Measurements from ENCODE around the gene TWNK. TPM values are rescaled to one million over a fixed set of nuclear protein-coding genes. Genes with fewer than 3 reads are reported as not detected.
A peak's percentile ranks its signal among the peaks of the same experiment; 100 is the strongest.

Gene TWNK
- total and polyA plus RNA-seq, 11 donors = 4.7 to 9.5 (median 5.8) TPM

DNA sequence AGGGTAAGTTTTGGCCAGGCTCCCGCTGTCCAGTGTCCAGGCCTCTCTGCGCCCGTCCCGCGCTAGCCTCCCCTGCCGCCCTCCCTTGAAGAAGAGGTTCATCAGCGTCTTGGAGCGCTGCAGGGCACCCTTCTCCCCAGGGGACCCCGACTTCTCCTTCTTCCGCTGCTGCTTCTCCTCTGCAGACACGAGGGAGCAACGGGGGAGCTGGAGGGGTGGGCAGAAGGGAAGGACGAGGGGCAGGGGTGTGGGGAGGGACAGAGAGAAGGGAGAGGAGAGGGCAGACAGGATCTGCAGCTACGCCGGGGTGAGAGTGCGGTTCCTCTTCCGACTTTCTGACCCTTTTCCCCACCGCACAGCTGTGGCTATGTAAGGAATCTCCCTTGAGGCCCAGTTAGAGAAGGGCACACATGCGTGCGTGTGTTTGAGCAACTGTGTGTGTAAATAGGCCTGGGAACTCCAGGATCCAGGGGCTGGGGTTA, 30.8 kb downstream of the TWNK start:
- DNase-seq (no peak), ATAC-seq (peak in 1 of 4 donors; percentile 2)
- whole genome bisulfite sequencing, 4 donors = 53 to 67% (median 59%) methylated on average over 19 to 20 of the region's 20 CpGs
- H3K27ac ChIP-seq = peak overlapping the region in 2 of 12 donors; percentile 44 to 45
- peaks cover 0 to 17% (median 3%) of the 10 kb centered on the region in 9 donors for H3K27me3 ChIP-seq
- no peak overlapping the region for H3K4me3 ChIP-seq
- H3K36me3 ChIP-seq = no peaks in the 10 kb centered on the region
- intact Hi-C loops (cut with DNase I) = no loop called here
- peaks cover 0 to 25% (median 11%) of the 10 kb centered on the region in 12 donors for H3K4me1 ChIP-seq
- TF ChIP-seq, protein P1, sequence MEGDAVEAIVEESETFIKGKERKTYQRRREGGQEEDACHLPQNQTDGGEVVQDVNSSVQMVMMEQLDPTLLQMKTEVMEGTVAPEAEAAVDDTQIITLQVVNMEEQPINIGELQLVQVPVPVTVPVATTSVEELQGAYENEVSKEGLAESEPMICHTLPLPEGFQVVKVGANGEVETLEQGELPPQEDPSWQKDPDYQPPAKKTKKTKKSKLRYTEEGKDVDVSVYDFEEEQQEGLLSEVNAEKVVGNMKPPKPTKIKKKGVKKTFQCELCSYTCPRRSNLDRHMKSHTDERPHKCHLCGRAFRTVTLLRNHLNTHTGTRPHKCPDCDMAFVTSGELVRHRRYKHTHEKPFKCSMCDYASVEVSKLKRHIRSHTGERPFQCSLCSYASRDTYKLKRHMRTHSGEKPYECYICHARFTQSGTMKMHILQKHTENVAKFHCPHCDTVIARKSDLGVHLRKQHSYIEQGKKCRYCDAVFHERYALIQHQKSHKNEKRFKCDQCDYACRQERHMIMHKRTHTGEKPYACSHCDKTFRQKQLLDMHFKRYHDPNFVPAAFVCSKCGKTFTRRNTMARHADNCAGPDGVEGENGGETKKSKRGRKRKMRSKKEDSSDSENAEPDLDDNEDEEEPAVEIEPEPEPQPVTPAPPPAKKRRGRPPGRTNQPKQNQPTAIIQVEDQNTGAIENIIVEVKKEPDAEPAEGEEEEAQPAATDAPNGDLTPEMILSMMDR (IDR thresholded peaks at IDR 0.05) = no peak
- TF ChIP-seq POLR2A (IDR thresholded peaks at IDR 0.05) = no peak
- H3K9me3 ChIP-seq = no peaks in the 10 kb centered on the region

DNA sequence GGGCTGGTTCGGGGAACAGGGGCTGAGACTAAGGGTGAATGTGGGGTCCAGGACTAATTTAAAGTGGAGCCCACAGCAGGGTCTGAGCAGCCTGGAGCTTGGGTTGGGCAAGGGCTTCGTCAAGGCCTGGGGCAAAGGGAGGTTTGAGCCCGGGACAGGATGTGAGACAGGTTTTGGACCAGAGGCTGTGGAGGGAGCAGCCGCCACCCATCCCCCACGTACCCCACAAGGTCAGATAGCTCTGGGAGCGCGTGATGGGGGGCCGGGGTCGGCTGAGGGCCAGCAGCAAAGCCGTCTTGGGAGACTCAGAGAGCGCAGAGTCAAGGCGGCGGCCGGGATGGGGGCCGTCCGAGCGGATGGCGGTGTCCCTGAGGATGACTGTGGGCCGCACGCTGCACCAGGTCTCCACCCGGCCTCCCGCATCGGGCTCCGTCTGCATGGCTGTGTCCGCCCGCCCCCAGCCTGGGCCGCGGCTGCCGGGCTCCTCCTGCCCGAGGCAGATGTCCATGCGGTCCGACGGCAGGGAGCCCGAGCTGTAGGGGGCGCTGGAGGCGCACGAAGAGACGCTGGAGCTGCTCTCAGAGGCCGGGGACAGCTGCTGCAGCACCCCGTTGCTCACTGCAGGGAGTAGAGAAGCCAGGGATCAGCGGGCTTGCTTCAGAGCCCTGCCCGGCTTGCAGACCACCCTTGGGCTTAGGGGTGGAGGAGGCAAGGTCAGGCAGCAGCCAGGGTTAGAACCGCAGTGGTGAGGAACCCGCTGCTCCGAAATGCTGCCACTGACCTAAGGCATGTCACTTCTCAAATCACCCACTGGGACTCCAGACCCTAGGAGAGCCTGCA, 31.5 kb downstream of the TWNK start:
- peaks cover 0 to 17% (median 3%) of the 10 kb centered on the region in 9 donors for H3K27me3 ChIP-seq
- H3K9me3 ChIP-seq = no peaks in the 10 kb centered on the region
- WGBS, 4 donors = 18 to 39% (median 20%) methylated on average over 22 to 45 of the region's 45 CpGs
- no peaks in the 10 kb centered on the region for H3K36me3 ChIP-seq
- intact Hi-C loops (cut with DNase I) = no loop called here
- peak; percentile 76 to 92 (median 86) for DNase-seq
- no peak for TF ChIP-seq POLR2A (IDR thresholded peaks at IDR 0.05)
- TF ChIP-seq, protein P1 (IDR thresholded peaks at IDR 0.05) = peak; percentile 56 to 86 (median 72)
- peak overlapping the region in 4 of 12 donors; percentile 0 to 25 (median 14) for H3K4me3 ChIP-seq
- peaks cover 0 to 19% (median 7%) of the 10 kb centered on the region in 12 donors for H3K4me1 ChIP-seq
- ATAC-seq = peak; percentile 35 to 84 (median 73)
- peak overlapping the region in 3 of 12 donors; percentile 8 to 45 (median 44) for H3K27ac ChIP-seq

DNA sequence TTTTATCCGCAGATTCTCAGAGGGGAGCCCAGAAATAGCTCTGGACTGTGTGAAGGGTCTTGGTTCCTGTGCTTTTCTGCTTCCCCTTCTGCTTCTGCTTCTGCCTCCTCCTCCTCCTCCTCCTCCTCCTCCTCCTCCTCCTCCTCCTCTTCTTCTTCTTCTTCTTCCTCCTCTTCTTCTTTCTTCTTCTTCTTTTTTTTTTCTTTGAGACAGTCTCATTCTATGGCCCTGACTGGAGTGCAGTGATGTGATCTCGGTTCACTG, 32.0 kb downstream of the TWNK start:
- no peaks in the 10 kb centered on the region for H3K9me3 ChIP-seq
- H3K4me3 ChIP-seq = peak overlapping the region in 1 of 12 donors; percentile 25
- DNase-seq (no peak), ATAC-seq (no peak)
- 41 to 50% (median 47%) methylated on average over 2 of the region's 2 CpGs for WGBS, 4 donors
- H3K27ac ChIP-seq = no peak overlapping the region
- H3K36me3 ChIP-seq = no peaks in the 10 kb centered on the region
- peaks cover 0 to 15% (median 6%) of the 10 kb centered on the region in 12 donors for H3K4me1 ChIP-seq
- peaks cover 0 to 17% (median 3%) of the 10 kb centered on the region in 9 donors for H3K27me3 ChIP-seq
- intact Hi-C loops (cut with DNase I) = no loop called here
- TF ChIP-seq, protein P1 (IDR thresholded peaks at IDR 0.05) = no peak
- TF ChIP-seq POLR2A (IDR thresholded peaks at IDR 0.05) = no peak

DNA sequence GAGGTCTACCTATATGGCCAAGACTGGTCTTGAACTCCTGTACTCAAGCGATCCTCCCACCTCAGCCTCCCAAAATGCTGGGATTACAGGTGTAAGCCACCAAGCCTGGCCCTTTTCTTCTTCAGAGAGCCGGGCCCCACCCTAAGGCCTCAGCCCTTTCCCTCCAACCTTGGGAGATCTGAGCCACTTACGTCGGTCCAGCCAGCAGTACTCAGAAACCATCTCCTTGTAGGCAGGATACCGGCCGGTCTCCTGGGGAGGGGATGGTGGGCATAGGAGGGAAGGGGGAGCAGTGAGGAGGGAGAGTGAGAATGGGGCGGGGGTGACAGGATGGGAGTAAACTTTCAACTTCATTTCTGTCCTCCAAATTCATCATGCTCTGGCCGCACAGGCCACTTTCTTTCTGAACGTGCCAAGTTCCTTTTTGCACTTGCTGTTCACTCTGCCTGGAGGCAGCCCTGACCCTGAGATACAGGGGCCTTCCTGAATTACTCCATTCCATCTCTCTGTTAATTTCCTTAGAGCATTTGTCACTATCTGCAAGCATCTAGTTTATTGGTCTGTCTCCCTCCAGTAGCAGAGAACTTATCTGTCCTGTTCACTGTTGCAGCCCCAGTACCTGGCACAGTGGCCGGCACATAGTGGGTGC, 33.2 kb downstream of the TWNK start:
- no peaks in the 10 kb centered on the region for H3K9me3 ChIP-seq
- peaks cover 0 to 15% (median 6%) of the 10 kb centered on the region in 12 donors for H3K4me1 ChIP-seq
- H3K27me3 ChIP-seq = peaks cover 0 to 17% (median 3%) of the 10 kb centered on the region in 9 donors
- no peak overlapping the region for H3K4me3 ChIP-seq
- no peak for TF ChIP-seq POLR2A (IDR thresholded peaks at IDR 0.05)
- TF ChIP-seq, protein P1 (IDR thresholded peaks at IDR 0.05) = no peak
- 77 to 85% (median 84%) methylated on average over 10 of the region's 10 CpGs for WGBS, 4 donors
- DNase-seq (peak in 1 of 5 donors; percentile 27), ATAC-seq (no peak)
- no peak overlapping the region for H3K27ac ChIP-seq
- intact Hi-C loops (cut with DNase I) = no loop called here
- no peaks in the 10 kb centered on the region for H3K36me3 ChIP-seq

All from heart left ventricle (tissue), 16 donors.